AG09319 (cell line): ENCODE data around the gene LMBR1.
"Not testable (repeated sequence)": the region's sequence is repeated elsewhere in the genome, so short reads cannot be mapped to it uniquely, and the experiment has no call there.

ENCODE experiments used
- DNase-seq: peaks from one replicate; pipeline ENCODE4 v3.0.0-alpha.2; 2010; ENCODE audit warnings: low read depth; ENCODE audit errors: extremely low read depth
- CTCF ChIP-seq: IDR thresholded peaks from 2 replicates; pipeline ENCODE4 v1.5.1; 2011; ENCODE audit warnings: low read depth, mild to moderate bottlenecking, inconsistent platforms, low read length, moderate library complexity

Gene LMBR1

GRCh38 chr7:156823435-156823834, 69.5 kb downstream of the LMBR1 start:
- no peak for TF ChIP-seq CTCF
- DNase-seq = no peak

GRCh38 chr7:156820445-156821063, 72.4 kb downstream of the LMBR1 start:
- DNase-seq = no peak
- TF ChIP-seq CTCF = no peak; the same call in 1 of the 2 replicates

- DNase-seq = no peak
- no peak for TF ChIP-seq CTCF
Measured at GRCh38 chr7:156819733-156820295, 73.2 kb downstream of the LMBR1 start.

- TF ChIP-seq CTCF = no peak
- DNase-seq = no peak
Measured at GRCh38 chr7:156818133-156818532, 74.8 kb downstream of the LMBR1 start.

- peak; percentile 41 for TF ChIP-seq CTCF
- DNase-seq = no peak
Measured at GRCh38 chr7:156816943-156817572, 75.9 kb downstream of the LMBR1 start.

- no peak for TF ChIP-seq CTCF
Measured at GRCh38 chr7:156811706-156812105, 81.3 kb downstream of the LMBR1 start.

GRCh38 chr7:156803656-156804055, 89.3 kb downstream of the LMBR1 start:
- DNase-seq = not testable (repeated sequence)

More at GRCh38 chr7:156811706-156812105, 81.3 kb downstream of the LMBR1 start:
- DNase-seq = no peak
